HepG2 (cell line): ENCODE data around the gene DBN1. TPM values are rescaled to one million over a fixed set of nuclear protein-coding genes. Genes with fewer than 3 reads are reported as not detected.
A peak's percentile ranks its signal among the peaks of the same experiment; 100 is the strongest.

Experiments
- ARID5B ChIP-seq: IDR thresholded peaks from 2 replicates; pipeline ENCODE4 v1.4.0; 2020; ENCODE audit warnings: mild to moderate bottlenecking, missing genetic modification reagents
- CBX2 ChIP-seq, 2 experiments: fragments of 200-600 bp in 1 of 2; sonication (generic); formaldehyde crosslinking in 1 of 2; IDR thresholded peaks; 2 replicates each; pipeline versions ENCODE4 v1.7.0 to v1.8.1; 2018 to 2022; ENCODE audit warnings: low read depth in 2 of 2, low read length in 1 of 2, mild to moderate bottlenecking in 1 of 2, missing genetic modification reagents in 1 of 2
- CENPBD1 ChIP-seq: sonication (generic); formaldehyde crosslinking; IDR thresholded peaks from 2 replicates; pipeline ENCODE4 v1.8.0; 2022; ENCODE audit warnings: missing genetic modification reagents, low read depth, mild to moderate bottlenecking, borderline replicate concordance
- DZIP1 ChIP-seq: sonication (generic); formaldehyde crosslinking; IDR thresholded peaks from 2 replicates; pipeline ENCODE4 v1.5.0; 2020; ENCODE audit warnings: mild to moderate bottlenecking, missing genetic modification reagents
- JDP2 ChIP-seq: sonication (generic); formaldehyde crosslinking; IDR thresholded peaks from 2 replicates; pipeline ENCODE4 v1.8.1; 2022; ENCODE audit warnings: missing genetic modification reagents, borderline replicate concordance
- KLF15 ChIP-seq: sonication (generic); formaldehyde crosslinking; IDR thresholded peaks from 2 replicates; pipeline ENCODE4 v1.8.1; 2023; ENCODE audit warnings: borderline replicate concordance, mild to moderate bottlenecking, inconsistent platforms, missing genetic modification reagents, mixed read lengths
- MAZ ChIP-seq, 2 experiments: sonication (generic) in 1 of 2; formaldehyde crosslinking in 1 of 2; IDR thresholded peaks; 2 replicates each; pipeline versions ENCODE4 v1.5.0 to v1.6.1; 2012 to 2020; ENCODE audit warnings: low read depth in 2 of 2, mild to moderate bottlenecking in 2 of 2, borderline replicate concordance in 1 of 2, improper control_type of control experiment in 1 of 2, low read length in 1 of 2, missing genetic modification reagents in 1 of 2, moderate library complexity in 1 of 2
- PHF5A ChIP-seq: IDR thresholded peaks from one replicate; pipeline ENCODE4 v1.6.1; 2018; ENCODE audit warnings: low read depth, missing genetic modification reagents; ENCODE audit not compliant: unreplicated experiment
- TFE3 ChIP-seq: IDR thresholded peaks from 2 replicates; pipeline ENCODE4 v1.6.1; 2016
- ZBTB38 ChIP-seq: sonication (generic); formaldehyde crosslinking; IDR thresholded peaks from 2 replicates; pipeline ENCODE4 v1.5.1; 2020; ENCODE audit warnings: mild to moderate bottlenecking, missing genetic modification reagents
- ZBTB8A ChIP-seq: sonication (generic); formaldehyde crosslinking; IDR thresholded peaks from 2 replicates; pipeline ENCODE4 v1.4.0; 2020; ENCODE audit warnings: mild to moderate bottlenecking, low read depth, missing genetic modification reagents, borderline replicate concordance
- ZFP36L1 ChIP-seq: sonication (generic); formaldehyde crosslinking; IDR thresholded peaks from 2 replicates; pipeline ENCODE4 v1.8.0; 2022; ENCODE audit warnings: mild to moderate bottlenecking, missing genetic modification reagents, moderate library complexity
- ZNF180 ChIP-seq: sonication (generic); formaldehyde crosslinking; IDR thresholded peaks from 2 replicates; pipeline ENCODE4 v1.4.0; 2020; ENCODE audit warnings: low read depth, missing genetic modification reagents, borderline replicate concordance
- ZNF296 ChIP-seq: sonication (generic); formaldehyde crosslinking; conservative IDR thresholded peaks from 2 replicates; pipeline ENCODE4 v1.5.0; 2020; ENCODE audit warnings: mild to moderate bottlenecking, missing genetic modification reagents
- ZNF468 ChIP-seq: sonication (generic); formaldehyde crosslinking; IDR thresholded peaks from 2 replicates; pipeline ENCODE4 v1.8.0; 2022; ENCODE audit warnings: mild to moderate bottlenecking, moderate library complexity, missing genetic modification reagents
- ZNF572 ChIP-seq: sonication (generic); formaldehyde crosslinking; IDR thresholded peaks from 2 replicates; pipeline ENCODE4 v1.5.1; 2020; ENCODE audit warnings: mild to moderate bottlenecking, missing genetic modification reagents
- polyA plus RNA-seq, 8 experiments: library from polyadenylated mRNA; depleted of rRNA in 3 of 8; stranded (reverse) in 7 of 8; unstranded in 1 of 8; fragments of >200 nt; fragmentation: Illumina TruSeq in 4 of 8; extraction: Trizol in 4 of 8; gene quantifications; 2 replicates each; pipeline versions ENCODE4 v1.2.1 to v1.2.3, GENCODE V29; 2011 to 2016; ENCODE audit warnings: low read depth in 4 of 8, missing spikeins in 1 of 8, mixed read lengths in 1 of 8; ENCODE audit not compliant: insufficient read depth in 1 of 8
- total RNA-seq, 5 experiments: library from RNA; depleted of rRNA; stranded (reverse); fragments of >200 nt; fragmentation: Illumina TruSeq; extraction: Trizol; gene quantifications; 2 replicates each; pipeline ENCODE4 v1.2.3, GENCODE V29; 2016; ENCODE audit warnings: low read depth in 1 of 5

The DBN1 gene
- total and polyA plus RNA-seq, 2 of the 13 experiments (the other 11 are each of a cell fraction or from before 2014, with no cell fraction given) = 27.0 to 37.3 TPM

- TF ChIP-seq ZNF180 (no peak), MAZ (IDR thresholded peaks at IDR 0.05; ENCODE audit: borderline replicate concordance, low read depth, low read length) (0 out of 2 replicates have a peak, but pooled peaks have one; percentile 31), MAZ (CRISPR knock-in tag; IDR thresholded peaks at IDR 0.05; ENCODE audit: low read depth) (no peak), KLF15 (no peak), PHF5A (CRISPR knock-in tag) (no peak), ZFP36L1 (CRISPR knock-in tag) (no peak), DZIP1 (no peak), CENPBD1 (CRISPR knock-in tag) (no peak), TFE3 (CRISPR knock-in tag) (no peak), ZBTB38 (CRISPR knock-in tag) (0 out of 2 replicates have a peak, but pooled peaks have one; percentile 23), ZNF296 (CRISPR knock-in tag) (no peak), ARID5B (CRISPR knock-in tag) (peak; percentile 20; the same call in 1 of the 2 replicates), ZBTB8A (CRISPR knock-in tag) (no peak), ZNF572 (CRISPR knock-in tag) (no peak), CBX2 (IDR thresholded peaks at IDR 0.05; ENCODE audit: low read depth, low read length) (no peak), CBX2 (CRISPR knock-in tag; IDR thresholded peaks at IDR 0.05; ENCODE audit: low read depth) (no peak), ZNF468 (CRISPR knock-in tag) (no peak), JDP2 (CRISPR knock-in tag) (no peak)
Measured at GRCh38 chr5:177434942-177435738, 38.3 kb downstream of the DBN1 start (continued).
